Esophagus squamous epithelium (tissue), 4 donors: ENCODE measurements around the gene RANBP3.
"Not testable (repeated sequence)": the region's sequence is repeated elsewhere in the genome, so short reads cannot be mapped to it uniquely, and the experiment has no call there.

Experiments
- CTCF ChIP-seq, 6 experiments: fragments of 450-650 bp in 4 of 6; fragments of 200-600 bp in 2 of 6; sonication (generic) in 2 of 6; IDR thresholded peaks; one replicate each; pipeline ENCODE4 v1.5.1; 2016 to 2019; ENCODE audit warnings: antibody characterized with exemption in 6 of 6, mild to moderate bottlenecking in 4 of 6, moderate library complexity in 4 of 6
- POLR2A ChIP-seq, 4 donors: fragments of 450-650 bp; IDR thresholded peaks; one replicate each; pipeline ENCODE4 v1.6.1; 2017; ENCODE audit warnings: antibody characterized with exemption in 4 of 4, mild to moderate bottlenecking in 4 of 4, moderate library complexity in 3 of 4

- not testable (repeated sequence) for TF ChIP-seq POLR2A, CTCF (IDR thresholded peaks at IDR 0.05)
These were observed 28.1 kb upstream of the RANBP3 start for GRCh38 chr19:6006070-6006446.
